Stomach (tissue), 9 donors: ENCODE measurements around the gene MDM4. TPM values are rescaled to one million over a fixed set of nuclear protein-coding genes. Genes with fewer than 3 reads are reported as not detected.

Experiments used
- DNase-seq, 2 donors: peaks; one replicate each; pipeline versions ENCODE4 v3.0.0 to v3.0.0-alpha.2; 2013 to 2019
- H3K27ac ChIP-seq, 5 donors: fragments of 200-600 bp in 4 of 5; sonication (generic) in 4 of 5; one replicate each; pipeline ENCODE4 v1.5.1; 2013 to 2019; ENCODE audit warnings: mild to moderate bottlenecking in 1 of 5, moderate library complexity in 1 of 5
- H3K27me3 ChIP-seq, 3 donors: fragments of 200-600 bp; sonication (generic); one replicate each; pipeline ENCODE4 v1.5.1; 2017 to 2019; ENCODE audit warnings: mixed run types in 1 of 3
- H3K36me3 ChIP-seq, 4 donors: fragments of 200-600 bp; sonication (generic); 1 replicate in 3 of 4; 2 replicates in 1 of 4; pipeline ENCODE4 v1.5.1; 2016 to 2019
- H3K4me1 ChIP-seq, 4 donors: fragments of 200-600 bp; sonication (generic); one replicate each; pipeline ENCODE4 v1.5.1; 2016 to 2019
- H3K4me3 ChIP-seq, 4 donors: fragments of 200-600 bp; sonication (generic) in 3 of 4; one replicate each; pipeline ENCODE4 v1.5.1; 2016 to 2019; ENCODE audit warnings: mild to moderate bottlenecking in 1 of 4
- H3K9me3 ChIP-seq, 4 donors: fragments of 200-600 bp; sonication (generic); one replicate each; pipeline ENCODE4 v1.5.1; 2016 to 2019
- EP300 ChIP-seq: sonication (generic); formaldehyde crosslinking; IDR thresholded peaks from one replicate; pipeline ENCODE4 v1.6.1; 2017; ENCODE audit warnings: antibody characterized with exemption
- POLR2A ChIP-seq, 4 donors: fragments of 450-650 bp; IDR thresholded peaks; one replicate each; pipeline ENCODE4 v1.6.1; 2016; ENCODE audit warnings: antibody characterized with exemption in 4 of 4, control low read depth in 2 of 4, mild to moderate bottlenecking in 1 of 4, moderate library complexity in 1 of 4
- POLR2AphosphoS5 ChIP-seq, 3 donors: sonication (generic); formaldehyde crosslinking; IDR thresholded peaks; one replicate each; pipeline ENCODE4 v1.6.1; 2016; ENCODE audit warnings: antibody characterized with exemption in 3 of 3
- WGBS, 5 donors: extraction: QIAGEN DNeasy Blood & Tissue Kit in 3 of 5; methylation state at CpG; one replicate each; pipeline versions ENCODE4 v1.1.5 to v1.1.7; 2013 to 2018; 5-methylcytosine and 5-hydroxymethylcytosine counted together
- intact Hi-C: fragments of 100-400 bp; cut with DNase I; formaldehyde crosslinking; loops from one replicate; pipeline ENCODE4 v1.15.1; 2023; ENCODE audit warnings: low total_unique reads
- polyA plus RNA-seq, 3 donors: library from polyadenylated mRNA; stranded (reverse); fragments of 200-250 nt; gene quantifications; one replicate each; pipeline ENCODE4 v1.2.3, GENCODE V29; 2013
- total RNA-seq, 5 donors: library from RNA; depleted of rRNA; stranded (reverse); fragments of >200 nt; gene quantifications; one replicate each; pipeline versions ENCODE4 v1.1.0 to v1.2.3, GENCODE V29; 2014 to 2016
- TF ChIP-seq, protein P1 (sequence below), 7 experiments: fragments of 450-650 bp in 4 of 7; fragments of 200-600 bp in 3 of 7; sonication (generic) in 3 of 7; IDR thresholded peaks; one replicate each; pipeline ENCODE4 v1.5.1; 2016 to 2019; ENCODE audit warnings: antibody characterized with exemption in 7 of 7, control low read depth in 2 of 7, mild to moderate bottlenecking in 1 of 7
- donor health status: healthy with polysubstance abuse.
- donor health status: Bipolar disorder and iron deficiency.
- donor health status: healthy.

MDM4 gene
- total and polyA plus RNA-seq, 8 donors = 2.3 to 265 (median 44.4) TPM

DNA sequence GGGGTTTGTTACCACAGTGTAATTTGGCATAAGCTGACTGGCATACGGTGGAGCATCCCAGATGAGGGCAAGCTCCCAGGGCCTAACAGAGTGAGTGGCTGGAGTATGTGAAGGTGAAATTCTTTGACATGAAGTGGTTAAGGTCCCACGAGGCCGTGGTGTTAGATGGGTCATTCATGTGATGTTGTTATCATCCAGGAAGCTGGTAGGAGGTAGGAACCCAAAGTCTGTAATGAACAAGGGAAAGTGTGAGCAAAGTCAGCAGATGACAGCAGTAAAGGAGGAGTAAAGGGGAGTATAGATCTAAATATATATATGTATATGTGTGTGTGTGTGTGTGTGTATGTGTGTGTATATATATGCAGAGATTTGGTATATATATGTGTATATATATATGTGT is 47.6 kb downstream of the MDM4 start:
- H3K36me3 ChIP-seq = peaks cover 8 to 44% (median 35%) of the 10 kb centered on the region in 4 donors
- WGBS, 5 donors = 48 to 69% (median 57%) methylated on average over 3 of the region's 3 CpGs
- intact Hi-C loops = no loop called here

DNA sequence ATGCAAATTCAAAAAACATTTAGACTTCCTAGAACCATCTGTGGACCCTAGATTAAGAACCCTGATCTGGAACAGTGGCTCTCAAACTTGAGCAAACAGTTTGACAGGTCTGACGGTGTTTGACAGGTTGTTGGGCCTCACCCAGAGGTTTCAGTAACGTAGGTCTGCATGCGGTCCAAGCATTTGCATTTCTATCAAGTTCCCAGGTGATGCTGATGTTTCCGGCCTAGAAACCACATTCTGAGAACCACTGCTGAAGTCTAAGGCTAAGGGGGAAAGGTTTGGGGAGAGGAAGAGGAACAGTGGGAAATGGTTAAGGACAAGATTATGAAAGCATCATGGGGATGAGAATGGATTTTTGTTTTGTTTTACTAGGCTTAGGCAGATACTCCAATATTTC is 48.6 kb downstream of the MDM4 start:
- Histone ChIP-seq H3K4me1 (peaks cover 0 to 22% (median 16%) of the 10 kb centered on the region in 4 donors), H3K36me3 (peaks cover 3 to 41% (median 29%) of the 10 kb centered on the region in 4 donors), H3K4me3 (no peak overlapping the region), H3K27me3 (no peaks in the 10 kb centered on the region), H3K27ac (peak overlapping the region in 1 of 5 donors; percentile 30), H3K9me3 (no peaks in the 10 kb centered on the region)
- TF ChIP-seq, protein P1, sequence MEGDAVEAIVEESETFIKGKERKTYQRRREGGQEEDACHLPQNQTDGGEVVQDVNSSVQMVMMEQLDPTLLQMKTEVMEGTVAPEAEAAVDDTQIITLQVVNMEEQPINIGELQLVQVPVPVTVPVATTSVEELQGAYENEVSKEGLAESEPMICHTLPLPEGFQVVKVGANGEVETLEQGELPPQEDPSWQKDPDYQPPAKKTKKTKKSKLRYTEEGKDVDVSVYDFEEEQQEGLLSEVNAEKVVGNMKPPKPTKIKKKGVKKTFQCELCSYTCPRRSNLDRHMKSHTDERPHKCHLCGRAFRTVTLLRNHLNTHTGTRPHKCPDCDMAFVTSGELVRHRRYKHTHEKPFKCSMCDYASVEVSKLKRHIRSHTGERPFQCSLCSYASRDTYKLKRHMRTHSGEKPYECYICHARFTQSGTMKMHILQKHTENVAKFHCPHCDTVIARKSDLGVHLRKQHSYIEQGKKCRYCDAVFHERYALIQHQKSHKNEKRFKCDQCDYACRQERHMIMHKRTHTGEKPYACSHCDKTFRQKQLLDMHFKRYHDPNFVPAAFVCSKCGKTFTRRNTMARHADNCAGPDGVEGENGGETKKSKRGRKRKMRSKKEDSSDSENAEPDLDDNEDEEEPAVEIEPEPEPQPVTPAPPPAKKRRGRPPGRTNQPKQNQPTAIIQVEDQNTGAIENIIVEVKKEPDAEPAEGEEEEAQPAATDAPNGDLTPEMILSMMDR (IDR thresholded peaks at IDR 0.05) = no peak
- TF ChIP-seq EP300 = no peak
- no peak for TF ChIP-seq POLR2A (IDR thresholded peaks at IDR 0.05)
- no peak for TF ChIP-seq POLR2AphosphoS5 (IDR thresholded peaks at IDR 0.05)
- 37 to 56% (median 49%) methylated on average over 4 of the region's 4 CpGs for WGBS, 5 donors
- intact Hi-C loops = no loop called here
- DNase-seq = no peak

More for the DNA sequence above, 47.6 kb downstream of the MDM4 start:
- Histone ChIP-seq H3K9me3 (no peaks in the 10 kb centered on the region), H3K27me3 (no peaks in the 10 kb centered on the region), H3K27ac (no peak overlapping the region), H3K4me3 (no peak overlapping the region), H3K4me1 (peaks cover 0 to 22% (median 15%) of the 10 kb centered on the region in 4 donors)
- TF ChIP-seq, protein P1 (IDR thresholded peaks at IDR 0.05) = no peak
- TF ChIP-seq POLR2A (IDR thresholded peaks at IDR 0.05) = no peak
- no peak for TF ChIP-seq POLR2AphosphoS5 (IDR thresholded peaks at IDR 0.05)
- TF ChIP-seq EP300 = no peak
- no peak for DNase-seq

DNA sequence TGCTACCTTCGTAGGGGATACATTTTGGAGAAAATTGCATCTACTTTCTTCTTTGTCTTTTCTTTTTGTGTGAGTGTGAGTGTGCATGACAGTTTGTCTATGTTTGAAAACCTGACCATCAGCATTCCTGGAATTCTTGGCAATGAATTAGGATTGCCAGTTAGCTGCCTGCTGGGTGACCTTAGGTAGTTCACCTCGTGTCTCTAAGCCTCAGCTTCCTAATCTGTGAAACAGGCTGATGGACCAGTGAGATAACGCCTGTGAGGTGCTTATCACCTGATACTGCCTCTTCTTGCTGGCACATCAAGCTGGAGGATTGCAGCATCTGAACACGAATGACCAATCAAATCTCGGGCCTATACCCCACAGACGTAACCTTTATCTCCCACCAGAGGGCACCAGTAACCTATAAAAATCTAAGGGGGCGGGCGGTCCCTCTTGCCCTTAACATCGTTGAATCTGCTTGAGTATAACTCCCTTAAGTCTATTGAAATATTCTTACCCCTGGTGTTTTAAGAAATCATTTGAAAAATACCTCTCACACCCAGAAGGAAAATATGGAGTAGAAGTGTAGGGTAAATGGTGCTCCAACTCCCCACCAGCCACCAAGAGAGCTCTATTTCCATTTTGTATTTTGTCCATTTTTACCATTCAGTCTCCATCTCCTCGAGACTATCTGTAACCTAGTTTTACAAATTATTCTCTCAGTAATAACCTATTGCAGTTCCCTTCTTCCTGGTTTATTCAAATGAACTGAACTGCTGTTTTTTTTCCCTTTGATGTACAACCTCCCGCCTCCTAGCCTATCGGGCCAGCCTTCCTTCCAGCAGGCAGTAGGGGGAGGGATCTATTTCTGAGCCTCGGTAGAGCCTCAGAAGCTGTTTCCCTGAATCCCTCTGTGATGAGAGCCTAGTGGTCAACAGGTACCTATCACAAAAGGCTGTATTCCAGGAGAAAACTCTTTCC is 49.7 kb downstream of the MDM4 start:
- Histone ChIP-seq H3K27me3 (no peaks in the 10 kb centered on the region), H3K9me3 (no peaks in the 10 kb centered on the region), H3K4me1 (peaks cover 0 to 22% (median 16%) of the 10 kb centered on the region in 4 donors), H3K4me3 (no peak overlapping the region), H3K27ac (no peak overlapping the region), H3K36me3 (peaks cover 3 to 42% (median 32%) of the 10 kb centered on the region in 4 donors)
- peak; percentile 36 to 84 for DNase-seq
- WGBS, 5 donors = 18 to 24% (median 22%) methylated on average over 13 of the region's 13 CpGs
- intact Hi-C loops = no loop called here
- TF ChIP-seq, protein P1 (IDR thresholded peaks at IDR 0.05) = peak in 5 of 7 experiments; percentile 49 to 68 (median 55)
- TF ChIP-seq POLR2AphosphoS5 (IDR thresholded peaks at IDR 0.05) (no peak), EP300 (no peak)

DNA sequence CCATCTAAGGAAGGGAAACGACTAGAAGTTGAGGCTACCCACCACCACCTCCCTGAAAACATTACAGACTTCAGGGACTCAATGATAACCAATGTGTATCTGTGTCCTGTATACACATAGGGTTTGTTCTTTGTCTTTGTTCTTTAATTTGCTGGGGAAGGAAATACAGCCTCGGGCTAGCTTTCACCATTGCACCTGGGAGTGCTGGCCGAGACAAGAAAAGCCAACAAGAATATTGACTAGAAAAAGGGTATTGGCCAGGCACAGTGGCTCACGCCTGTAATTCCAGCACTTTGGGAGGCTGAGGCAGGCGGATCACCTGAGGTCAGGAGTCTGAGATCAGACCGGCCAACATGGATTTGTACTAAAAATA is 50.4 kb downstream of the MDM4 start:
- H3K9me3 ChIP-seq = no peaks in the 10 kb centered on the region
- H3K27me3 ChIP-seq = no peaks in the 10 kb centered on the region
- TF ChIP-seq EP300 (no peak), POLR2A (IDR thresholded peaks at IDR 0.05) (no peak), POLR2AphosphoS5 (IDR thresholded peaks at IDR 0.05) (no peak)
- TF ChIP-seq, protein P1 (IDR thresholded peaks at IDR 0.05) = no peak
- intact Hi-C loops = no loop called here
- no peak for DNase-seq
- no peak overlapping the region for H3K4me3 ChIP-seq
- WGBS, 5 donors = 66 to 87% (median 71%) methylated on average over 6 of the region's 6 CpGs
- peaks cover 0 to 22% (median 16%) of the 10 kb centered on the region in 4 donors for H3K4me1 ChIP-seq
- H3K36me3 ChIP-seq = peaks cover 3 to 45% (median 34%) of the 10 kb centered on the region in 4 donors
- no peak overlapping the region for H3K27ac ChIP-seq
